ENCODE results near the gene NAT9. TPM values are rescaled to one million over a fixed set of nuclear protein-coding genes. Genes with fewer than 3 reads are reported as not detected.

NAT9 gene
- total RNA-seq, 1 donor from 2014 or later: 59.6 TPM

GRCh38 chr17:74804683-74805082 lies 28.5 kb upstream of the NAT9 start:
- no peak overlapping the region for H3K4me3 Mint-ChIP-seq (ENCODE audit: low read depth)
- no peaks in the 10 kb centered on the region for H3K9me3 Mint-ChIP-seq (ENCODE audit: low read depth)
- TF ChIP-seq CTCF (IDR thresholded peaks at IDR 0.05; ENCODE audit: unreplicated experiment): no peak
- no peaks in the 10 kb centered on the region for H3K27me3 Mint-ChIP-seq
- H3K4me1 Mint-ChIP-seq (ENCODE audit: low read depth): no peaks in the 10 kb centered on the region
- DNase-seq (ENCODE audit: low spot score, unreplicated experiment): no peak
- peaks cover 5% of the 10 kb centered on the region for H3K36me3 Mint-ChIP-seq (ENCODE audit: insufficient read depth)
- H3K27ac Mint-ChIP-seq: no peak overlapping the region

DNA sequence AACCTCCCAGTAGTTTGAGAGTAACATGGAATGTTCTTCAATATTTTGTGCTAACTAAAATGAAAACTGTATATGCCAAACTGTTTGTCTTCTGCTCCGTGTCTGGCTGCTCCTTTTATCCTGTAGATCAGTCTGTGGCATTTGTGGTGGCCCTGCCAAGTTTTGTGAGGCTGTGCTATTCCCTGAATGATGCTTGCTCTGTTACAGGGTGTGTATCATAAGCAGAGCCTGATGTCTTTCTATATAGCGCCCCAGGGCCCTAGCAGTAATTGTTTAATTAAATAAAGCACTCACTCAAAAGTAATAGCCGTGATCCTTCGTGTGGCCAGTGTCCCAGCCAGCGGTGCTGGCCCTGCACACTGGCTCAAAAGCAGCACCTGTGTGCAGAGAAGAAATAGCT lies 27.8 kb upstream of the NAT9 start:
- DNase-seq (ENCODE audit: low spot score, unreplicated experiment): no peak
- no peak for TF ChIP-seq CTCF (IDR thresholded peaks at IDR 0.05; ENCODE audit: unreplicated experiment)
- Mint-ChIP-seq H3K27ac (no peak overlapping the region), H3K9me3 (ENCODE audit: low read depth) (no peaks in the 10 kb centered on the region), H3K36me3 (ENCODE audit: insufficient read depth) (peaks cover 5% of the 10 kb centered on the region), H3K4me1 (ENCODE audit: low read depth) (no peaks in the 10 kb centered on the region), H3K27me3 (no peaks in the 10 kb centered on the region), H3K4me3 (ENCODE audit: low read depth) (no peak overlapping the region)

GRCh38 chr17:74803388-74803930 lies 27.3 kb upstream of the NAT9 start:
- no peak for TF ChIP-seq CTCF (IDR thresholded peaks at IDR 0.05; ENCODE audit: unreplicated experiment)
- Mint-ChIP-seq H3K9me3 (ENCODE audit: low read depth) (no peaks in the 10 kb centered on the region), H3K36me3 (ENCODE audit: insufficient read depth) (peaks cover 6% of the 10 kb centered on the region), H3K4me1 (ENCODE audit: low read depth) (no peaks in the 10 kb centered on the region), H3K27ac (no peak overlapping the region), H3K27me3 (no peaks in the 10 kb centered on the region), H3K4me3 (ENCODE audit: low read depth) (no peak overlapping the region)
- DNase-seq (ENCODE audit: low spot score, unreplicated experiment): no peak

- H3K4me1 Mint-ChIP-seq (ENCODE audit: low read depth): no peaks in the 10 kb centered on the region
- H3K27me3 Mint-ChIP-seq: no peaks in the 10 kb centered on the region
- H3K27ac Mint-ChIP-seq: peak overlapping the region; percentile 59
- no peak for TF ChIP-seq CTCF (IDR thresholded peaks at IDR 0.05; ENCODE audit: unreplicated experiment)
- DNase-seq (ENCODE audit: low spot score, unreplicated experiment): no peak
- peaks cover 6% of the 10 kb centered on the region for H3K36me3 Mint-ChIP-seq (ENCODE audit: insufficient read depth)
- H3K9me3 Mint-ChIP-seq (ENCODE audit: low read depth): no peaks in the 10 kb centered on the region
- no peak overlapping the region for H3K4me3 Mint-ChIP-seq (ENCODE audit: low read depth)
Measured at GRCh38 chr17:74801896-74802295, 25.8 kb upstream of the NAT9 start.

DNA sequence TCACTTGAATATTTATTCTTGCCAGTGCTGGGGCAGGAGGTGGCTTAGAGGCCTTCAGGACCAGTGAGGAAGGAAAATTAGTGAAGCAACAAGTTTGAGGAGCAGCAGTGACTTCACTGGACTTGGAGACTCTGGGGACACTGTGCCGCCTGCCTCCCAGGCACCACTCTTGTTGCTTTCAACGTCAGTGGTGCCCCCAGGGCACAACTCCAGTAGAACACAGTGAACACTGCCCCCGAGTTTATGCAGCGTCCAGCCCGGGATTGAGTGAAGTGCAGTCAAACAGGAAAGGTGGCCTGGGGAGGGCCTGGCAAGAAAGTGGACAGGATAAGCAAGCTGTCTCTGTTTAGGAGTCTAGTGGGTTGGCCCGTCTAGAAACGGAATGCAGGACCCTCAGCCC lies 24.4 kb upstream of the NAT9 start:
- H3K4me1 Mint-ChIP-seq (ENCODE audit: low read depth): no peaks in the 10 kb centered on the region
- H3K27ac Mint-ChIP-seq: peak overlapping the region; percentile 8
- no peak for TF ChIP-seq CTCF (IDR thresholded peaks at IDR 0.05; ENCODE audit: unreplicated experiment)
- no peaks in the 10 kb centered on the region for H3K27me3 Mint-ChIP-seq
- DNase-seq (ENCODE audit: low spot score, unreplicated experiment): no peak
- peaks cover 8% of the 10 kb centered on the region for H3K36me3 Mint-ChIP-seq (ENCODE audit: insufficient read depth)
- H3K4me3 Mint-ChIP-seq (ENCODE audit: low read depth): no peak overlapping the region
- no peaks in the 10 kb centered on the region for H3K9me3 Mint-ChIP-seq (ENCODE audit: low read depth)
